Measurements from ENCODE around the gene ABCA6.
"Not testable (repeated sequence)": the region's sequence is repeated elsewhere in the genome, so short reads cannot be mapped to it uniquely, and the experiment has no call there.

ABCA6 gene

DNA sequence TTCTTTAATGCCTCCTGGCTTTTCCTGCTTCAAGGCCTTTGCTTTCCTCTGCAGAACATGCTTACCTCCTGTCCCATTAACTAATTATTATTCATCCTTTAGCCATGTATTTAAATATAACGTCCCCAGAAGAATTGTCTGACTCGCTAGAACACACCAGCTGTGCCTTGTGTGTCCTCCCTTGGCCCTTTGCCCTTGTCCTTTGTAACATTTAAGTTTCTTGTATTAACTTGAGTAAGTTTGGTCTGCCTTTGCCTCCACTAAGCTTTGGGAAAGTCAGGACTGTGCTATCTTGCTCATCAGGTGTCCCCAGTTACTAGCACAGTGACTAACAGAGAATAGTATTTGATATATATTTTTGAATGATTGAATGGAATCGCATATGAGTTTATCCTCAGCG lies 51.3 kb downstream of the ABCA6 start:
- no peak overlapping the region for H3K4me3 ChIP-seq (ENCODE audit: low read depth, low read length)
- TF ChIP-seq, protein P1, sequence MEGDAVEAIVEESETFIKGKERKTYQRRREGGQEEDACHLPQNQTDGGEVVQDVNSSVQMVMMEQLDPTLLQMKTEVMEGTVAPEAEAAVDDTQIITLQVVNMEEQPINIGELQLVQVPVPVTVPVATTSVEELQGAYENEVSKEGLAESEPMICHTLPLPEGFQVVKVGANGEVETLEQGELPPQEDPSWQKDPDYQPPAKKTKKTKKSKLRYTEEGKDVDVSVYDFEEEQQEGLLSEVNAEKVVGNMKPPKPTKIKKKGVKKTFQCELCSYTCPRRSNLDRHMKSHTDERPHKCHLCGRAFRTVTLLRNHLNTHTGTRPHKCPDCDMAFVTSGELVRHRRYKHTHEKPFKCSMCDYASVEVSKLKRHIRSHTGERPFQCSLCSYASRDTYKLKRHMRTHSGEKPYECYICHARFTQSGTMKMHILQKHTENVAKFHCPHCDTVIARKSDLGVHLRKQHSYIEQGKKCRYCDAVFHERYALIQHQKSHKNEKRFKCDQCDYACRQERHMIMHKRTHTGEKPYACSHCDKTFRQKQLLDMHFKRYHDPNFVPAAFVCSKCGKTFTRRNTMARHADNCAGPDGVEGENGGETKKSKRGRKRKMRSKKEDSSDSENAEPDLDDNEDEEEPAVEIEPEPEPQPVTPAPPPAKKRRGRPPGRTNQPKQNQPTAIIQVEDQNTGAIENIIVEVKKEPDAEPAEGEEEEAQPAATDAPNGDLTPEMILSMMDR (IDR thresholded peaks at IDR 0.05; ENCODE audit: low read depth, low read length): no peak

DNA sequence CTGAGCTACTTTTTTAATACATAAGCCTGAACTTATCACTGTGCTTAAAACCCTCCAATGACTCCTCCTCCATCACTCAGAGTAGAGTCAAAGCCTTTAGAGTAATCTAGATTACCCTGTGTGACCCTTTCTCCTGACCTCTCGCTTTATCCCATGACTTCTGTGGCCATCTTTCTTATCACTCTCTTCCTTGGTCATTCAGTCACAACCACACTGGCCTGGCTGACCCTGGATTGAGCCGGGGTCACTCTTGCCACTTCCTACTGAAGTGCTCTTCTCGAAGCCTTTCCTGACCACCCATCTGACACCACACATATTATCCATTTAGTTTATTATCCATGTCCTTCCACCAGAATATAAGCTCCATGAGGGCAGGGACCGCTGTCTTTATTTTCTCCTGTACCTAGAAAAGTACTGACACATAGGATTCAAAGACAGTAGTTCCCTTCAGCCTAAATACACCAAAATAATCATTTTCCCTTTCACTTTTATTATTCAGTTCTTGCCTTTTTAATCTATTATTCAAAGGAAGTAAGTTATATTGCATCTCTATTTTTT lies 53.0 kb downstream of the ABCA6 start:
- no peak overlapping the region for H3K4me3 ChIP-seq (ENCODE audit: low read depth, low read length)
- TF ChIP-seq, protein P1 (IDR thresholded peaks at IDR 0.05; ENCODE audit: low read depth, low read length): no peak

DNA sequence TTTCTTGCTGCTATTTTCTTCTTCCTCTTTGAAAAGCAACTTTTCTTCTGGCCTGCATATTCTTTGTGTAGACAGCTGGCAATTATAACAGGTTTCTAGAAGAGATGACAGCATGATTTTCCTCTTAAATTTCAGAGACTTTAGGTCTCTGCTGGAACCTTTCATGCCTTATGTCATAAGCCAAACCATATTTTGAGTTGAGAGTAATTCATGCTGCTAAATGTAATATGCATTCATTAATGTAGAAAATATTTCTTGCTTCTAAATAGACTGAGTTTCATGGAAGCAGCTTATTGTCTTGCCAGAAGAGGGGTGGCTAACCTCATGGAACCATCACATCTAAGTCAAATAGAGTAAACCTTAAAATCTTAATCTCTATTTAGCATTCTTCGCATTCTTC lies 55.1 kb downstream of the ABCA6 start:
- TF ChIP-seq, protein P1 (IDR thresholded peaks at IDR 0.05; ENCODE audit: low read depth, low read length): no peak
- H3K4me3 ChIP-seq (ENCODE audit: low read depth, low read length): no peak overlapping the region

DNA sequence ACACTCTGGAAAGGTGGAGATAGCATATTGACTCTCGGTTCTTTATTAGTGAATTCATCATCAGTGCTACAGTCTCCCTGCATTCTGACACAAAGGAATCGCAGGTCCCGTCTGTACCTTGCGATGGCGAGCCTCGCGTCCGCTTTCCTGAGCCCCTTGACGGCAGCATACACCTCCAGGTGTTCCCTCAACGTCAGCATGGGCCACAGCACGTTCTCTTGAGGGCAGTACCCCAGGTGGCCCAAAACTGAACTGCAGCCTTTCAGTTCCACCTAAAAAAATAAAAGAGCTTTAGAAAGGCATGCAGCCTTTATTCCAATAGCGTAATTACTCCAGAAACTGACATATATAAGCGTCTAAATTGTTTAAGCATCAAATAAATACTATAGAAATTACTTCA lies 56.8 kb downstream of the ABCA6 start:
- TF ChIP-seq, protein P1 (IDR thresholded peaks at IDR 0.05; ENCODE audit: low read depth, low read length): no peak
- no peak overlapping the region for H3K4me3 ChIP-seq (ENCODE audit: low read depth, low read length)

DNA sequence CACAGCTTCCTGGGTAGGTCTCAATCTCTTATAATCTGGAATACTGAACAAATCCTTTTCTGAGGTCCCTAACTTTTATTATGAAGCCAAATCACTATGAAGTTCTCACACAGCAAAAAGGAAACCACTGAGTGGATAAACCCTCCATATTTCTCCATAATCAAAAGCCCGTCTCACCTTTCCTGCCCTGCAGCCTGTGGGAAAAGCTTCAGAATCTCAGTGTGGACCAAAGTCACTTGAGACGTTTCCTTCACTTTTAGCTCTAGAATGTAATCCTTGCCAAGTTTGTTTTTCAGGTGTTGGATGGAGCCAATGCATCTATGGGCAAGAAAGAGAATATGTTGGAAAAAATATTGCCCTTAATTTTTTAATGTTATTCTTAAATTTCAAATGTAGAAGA lies 59.0 kb downstream of the ABCA6 start:
- TF ChIP-seq, protein P1 (IDR thresholded peaks at IDR 0.05; ENCODE audit: low read depth, low read length): no peak

DNA sequence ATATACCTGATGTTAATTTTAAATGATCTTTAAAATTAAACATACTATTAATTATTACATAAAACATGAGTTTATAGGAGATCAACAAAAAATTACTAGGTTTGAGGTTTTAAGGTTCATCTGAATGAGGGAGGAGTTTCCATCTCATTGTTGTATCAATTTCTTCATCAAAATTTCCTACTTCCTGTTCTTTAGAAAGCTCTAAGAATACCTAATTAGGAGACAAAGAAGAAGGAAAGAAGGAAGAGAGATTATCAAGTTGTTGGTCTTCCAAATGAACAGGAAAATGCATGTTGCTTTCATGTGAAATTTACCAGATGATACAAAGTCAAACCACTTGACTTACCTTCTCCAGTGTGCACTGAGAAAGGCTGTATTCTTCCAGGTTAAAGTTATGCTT lies 62.8 kb downstream of the ABCA6 start:
- TF ChIP-seq, protein P1 (IDR thresholded peaks at IDR 0.05; ENCODE audit: low read depth, low read length): no peak
- no peak overlapping the region for H3K4me3 ChIP-seq (ENCODE audit: low read depth, low read length)

More for the DNA sequence above, 59.0 kb downstream of the ABCA6 start:
- no peak overlapping the region for H3K4me3 ChIP-seq (ENCODE audit: low read depth, low read length)

DNA sequence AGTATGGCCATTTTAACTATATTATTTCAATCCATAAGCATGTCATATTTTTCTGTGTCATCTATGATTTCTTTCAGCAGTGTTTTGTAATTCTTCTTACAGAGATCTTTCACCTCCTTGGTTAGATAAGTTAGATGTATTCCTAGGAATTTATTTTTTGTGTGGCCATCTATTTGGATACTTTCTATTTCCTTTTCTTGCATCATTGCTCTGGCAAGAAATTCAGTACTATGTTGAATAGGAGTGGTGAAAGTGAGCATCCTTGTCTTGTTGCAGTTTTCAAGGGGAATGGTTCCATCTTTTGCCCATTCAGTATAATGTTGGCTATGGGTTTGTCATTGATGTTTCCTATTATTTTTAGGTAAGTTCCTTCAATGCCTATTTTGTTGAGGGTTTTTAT lies 65.9 kb downstream of the ABCA6 start:
- TF ChIP-seq, protein P1 (IDR thresholded peaks at IDR 0.05; ENCODE audit: low read depth, low read length): no peak
- no peak overlapping the region for H3K4me3 ChIP-seq (ENCODE audit: low read depth, low read length)

DNA sequence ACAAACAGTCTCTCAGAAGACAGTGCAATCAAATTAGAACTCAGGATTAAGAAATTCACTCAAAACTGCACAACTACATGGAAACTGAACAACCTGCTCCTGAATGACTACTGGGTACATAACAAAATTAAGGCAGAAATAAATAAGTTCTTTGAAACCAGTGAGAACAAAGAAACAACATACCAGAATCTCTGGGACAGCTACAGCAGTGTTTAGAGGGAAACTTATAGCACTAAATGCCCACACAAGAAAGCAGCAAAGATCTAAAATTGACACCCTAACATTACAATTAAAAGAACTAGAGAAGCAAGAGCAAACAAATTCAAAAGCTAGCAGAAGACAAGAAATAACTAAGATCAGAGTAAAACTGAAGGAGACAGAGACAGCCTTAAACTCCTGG lies 68.3 kb downstream of the ABCA6 start:
- H3K4me3 ChIP-seq (ENCODE audit: low read depth, low read length): not testable (repeated sequence)

DNA sequence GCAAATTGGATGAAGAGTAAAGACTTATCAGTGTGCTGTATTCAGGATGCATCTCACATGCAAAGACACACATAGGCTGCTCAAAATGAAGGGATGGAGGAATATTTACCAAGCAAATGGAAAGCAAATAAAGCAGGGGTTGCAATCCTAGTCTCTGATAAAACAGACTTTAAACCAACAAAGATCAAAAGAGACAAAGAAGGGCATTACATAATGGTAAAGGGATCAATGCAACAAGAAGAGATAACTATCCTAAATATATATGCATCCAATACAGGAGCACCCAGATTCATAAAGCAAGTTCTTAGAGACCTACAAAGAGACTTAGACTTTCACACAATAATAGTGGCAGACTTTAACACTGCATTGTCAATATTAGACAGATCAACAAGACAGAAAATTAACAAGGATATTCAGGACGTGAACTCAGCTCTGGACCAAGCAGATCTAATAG lies 68.9 kb downstream of the ABCA6 start:
- not testable (repeated sequence) for H3K4me3 ChIP-seq (ENCODE audit: low read depth, low read length)

DNA sequence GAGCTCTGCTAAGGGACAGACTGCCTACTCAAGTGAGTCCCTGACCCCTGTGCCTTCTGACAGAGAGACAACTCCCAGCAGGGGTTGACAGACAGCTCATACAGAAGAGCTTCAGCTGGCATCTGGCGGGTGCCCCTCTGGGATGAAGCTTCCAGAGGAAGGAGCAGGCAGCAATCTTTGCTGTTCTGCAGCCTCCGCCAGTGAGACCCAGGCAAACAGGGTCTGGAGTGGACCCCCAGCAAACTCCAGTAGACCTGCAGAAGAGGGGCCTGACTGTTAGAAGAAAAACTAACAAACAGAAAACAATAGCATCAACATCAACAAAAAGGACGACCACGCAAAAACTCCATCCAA lies 70.5 kb downstream of the ABCA6 start:
- not testable (repeated sequence) for H3K4me3 ChIP-seq (ENCODE audit: low read depth, low read length)

DNA sequence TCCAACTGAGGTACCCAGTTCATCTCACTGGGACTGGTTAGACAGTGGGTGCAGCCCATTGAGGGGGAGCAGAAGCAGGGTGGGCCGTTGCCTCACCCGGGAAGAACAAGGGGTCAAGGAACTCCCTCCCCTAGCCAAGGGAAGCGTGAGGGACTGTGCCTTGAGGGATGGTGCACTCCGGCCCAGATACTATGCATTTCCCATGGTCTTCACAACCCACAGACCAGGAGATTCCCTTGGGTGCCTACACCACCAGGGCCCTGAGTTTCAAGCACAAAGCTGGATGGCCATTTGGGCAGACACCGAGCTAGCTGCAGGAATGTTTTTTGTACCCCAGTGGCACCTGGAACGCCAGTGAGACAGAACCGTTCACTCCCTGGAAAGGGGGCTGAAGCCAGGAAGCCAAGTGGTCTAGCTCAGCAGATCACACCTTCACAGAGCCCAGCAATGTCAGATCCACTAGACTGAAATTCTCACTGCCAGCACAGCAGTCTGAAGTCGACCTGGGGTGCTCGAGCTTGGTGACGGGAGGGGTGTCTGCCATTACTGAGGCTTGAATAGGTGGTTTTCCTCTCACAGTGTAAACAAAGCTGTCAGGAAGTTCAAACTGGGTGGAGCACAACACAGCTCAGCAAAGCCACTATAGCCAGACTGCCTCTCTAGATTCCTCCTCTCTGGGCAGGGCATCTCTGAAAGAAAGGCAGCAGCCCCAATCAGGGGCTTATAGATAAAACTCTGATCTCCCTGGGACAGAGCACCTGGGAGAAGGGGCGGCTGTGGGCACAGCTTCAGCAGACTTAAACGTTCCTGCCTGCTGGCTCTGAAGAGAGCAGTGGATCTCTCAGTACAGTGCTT lies 71.1 kb downstream of the ABCA6 start:
- H3K4me3 ChIP-seq (ENCODE audit: low read depth, low read length): not testable (repeated sequence)
